ENCODE data around the gene CHSY3. TPM values are rescaled to one million over a fixed set of nuclear protein-coding genes. Genes with fewer than 3 reads are reported as not detected.

CHSY3 gene
- 1 to 10 TPM; 4.3 to 7.2 (median 5.6) TPM for polyA plus RNA-seq (ENCODE audit: insufficient read length in 10 of 10)
- long read RNA-seq, donor 1: 0 reads
- long read RNA-seq, donor 2, partial matches to known transcripts: 6 of 6 reads
- long read RNA-seq, donor 2, other reads (novel, unspliced or antisense): 0 of 6 reads
- long read RNA-seq, donor 3: 0 reads
- long read RNA-seq, donor 4: 0 reads
- long read RNA-seq, donor 5: 0 reads
- long read RNA-seq, donor 6, partial matches to known transcripts: 8 of 8 reads
- long read RNA-seq, donor 6, other reads (novel, unspliced or antisense): 0 of 8 reads
- long read RNA-seq, donor 7, partial matches to known transcripts: 6 of 6 reads
- long read RNA-seq, donor 7, other reads (novel, unspliced or antisense): 0 of 6 reads
- long read RNA-seq, donor 8: 0 reads
- long read RNA-seq, donor 9: 0 reads

- peak; percentile 78 to 95 (median 87) for DNase-seq
Observed at GRCh38 chr5:129904102-129904666, at the start of gene CHSY3. TSS of gene CHSY3 (plus strand) at chr5:129904465.

- DNase-seq: peak in 1 of 3 donors; percentile 14
Observed at GRCh38 chr5:129856325-129856724, 47.9 kb upstream of the CHSY3 start.

GRCh38 chr5:129857116-129857515 lies 47.1 kb upstream of the CHSY3 start:
- peak; percentile 17 to 83 (median 57) for DNase-seq

DNA sequence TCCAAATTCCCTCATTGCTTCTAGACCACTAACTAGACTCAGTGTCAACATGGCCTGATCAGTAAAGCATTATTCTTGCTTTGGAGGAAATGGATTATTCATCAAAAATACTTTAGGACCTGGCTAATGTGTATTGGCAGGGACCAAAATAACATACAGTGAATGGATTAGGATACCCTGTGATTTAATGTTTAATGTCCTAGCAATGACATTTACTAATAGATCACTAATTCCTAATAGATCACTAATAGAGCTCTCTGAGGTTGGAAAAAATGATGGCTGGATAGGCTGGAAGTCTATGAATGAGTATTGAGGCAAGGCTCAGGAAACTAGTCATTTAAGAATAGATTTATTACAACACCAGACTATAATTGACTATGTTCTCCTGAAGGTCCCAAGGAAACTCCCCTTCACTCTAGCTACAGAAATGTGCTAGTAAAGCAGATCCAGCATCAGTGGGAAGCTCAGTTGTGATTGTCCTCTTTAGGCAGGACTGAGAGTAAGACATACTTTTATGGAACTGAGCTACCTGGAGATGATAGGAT lies 46.1 kb upstream of the CHSY3 start:
- no peak for DNase-seq

DNA sequence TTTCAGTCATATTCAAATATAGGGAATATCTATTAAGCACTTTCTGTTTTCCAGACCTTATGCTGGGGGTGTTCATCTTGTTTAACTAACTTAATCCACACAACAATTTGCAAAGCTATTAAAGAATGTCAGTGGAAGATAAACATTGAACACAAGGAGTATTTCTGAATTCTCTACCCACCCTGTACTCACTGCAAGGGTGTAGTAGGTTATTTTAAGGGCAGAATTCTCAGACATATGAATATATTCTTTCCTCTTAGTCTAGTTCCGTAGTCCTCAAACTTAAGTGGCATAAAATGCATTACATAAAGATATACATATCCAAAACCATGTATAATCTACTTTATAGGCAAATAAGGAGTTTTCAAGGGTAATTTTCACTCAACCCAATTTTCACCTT lies 19.9 kb upstream of the CHSY3 start:
- DNase-seq: no peak

- peak in 1 of 3 donors; percentile 20 for DNase-seq
Observed at GRCh38 chr5:129899454-129899853, 4.8 kb upstream of the CHSY3 start.

DNA sequence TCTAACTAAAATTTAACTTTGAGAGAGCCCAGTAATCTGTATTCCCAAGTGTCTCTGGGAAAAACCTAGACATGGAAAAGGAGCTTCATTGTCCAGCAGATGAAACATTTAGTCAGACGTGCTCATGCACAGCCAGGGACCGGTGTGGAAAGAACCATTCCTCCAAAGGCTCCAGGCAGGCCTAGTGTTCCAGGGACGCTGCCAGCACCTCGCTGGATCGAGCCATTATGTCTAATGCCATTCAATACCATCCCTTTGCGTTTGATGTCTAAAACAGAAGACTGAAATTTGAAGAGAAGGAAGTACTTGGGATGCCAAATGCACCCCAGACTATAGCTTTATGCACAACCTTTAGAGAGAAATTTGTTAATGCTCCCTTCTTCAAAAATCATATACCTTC lies 1.4 kb upstream of the CHSY3 start:
- DNase-seq: peak in 2 of 3 donors; percentile 24 to 51

GRCh38 chr5:129903466-129904101 lies 681 bp upstream of the CHSY3 start:
- no peak for DNase-seq

- peak in 2 of 3 donors; percentile 48 to 82 for DNase-seq
Observed at GRCh38 chr5:129904667-129905472, 605 bp downstream of the CHSY3 start.

- DNase-seq: peak in 2 of 3 donors; percentile 27 to 66
Observed at GRCh38 chr5:129905473-129906176, 1.4 kb downstream of the CHSY3 start.

DNA sequence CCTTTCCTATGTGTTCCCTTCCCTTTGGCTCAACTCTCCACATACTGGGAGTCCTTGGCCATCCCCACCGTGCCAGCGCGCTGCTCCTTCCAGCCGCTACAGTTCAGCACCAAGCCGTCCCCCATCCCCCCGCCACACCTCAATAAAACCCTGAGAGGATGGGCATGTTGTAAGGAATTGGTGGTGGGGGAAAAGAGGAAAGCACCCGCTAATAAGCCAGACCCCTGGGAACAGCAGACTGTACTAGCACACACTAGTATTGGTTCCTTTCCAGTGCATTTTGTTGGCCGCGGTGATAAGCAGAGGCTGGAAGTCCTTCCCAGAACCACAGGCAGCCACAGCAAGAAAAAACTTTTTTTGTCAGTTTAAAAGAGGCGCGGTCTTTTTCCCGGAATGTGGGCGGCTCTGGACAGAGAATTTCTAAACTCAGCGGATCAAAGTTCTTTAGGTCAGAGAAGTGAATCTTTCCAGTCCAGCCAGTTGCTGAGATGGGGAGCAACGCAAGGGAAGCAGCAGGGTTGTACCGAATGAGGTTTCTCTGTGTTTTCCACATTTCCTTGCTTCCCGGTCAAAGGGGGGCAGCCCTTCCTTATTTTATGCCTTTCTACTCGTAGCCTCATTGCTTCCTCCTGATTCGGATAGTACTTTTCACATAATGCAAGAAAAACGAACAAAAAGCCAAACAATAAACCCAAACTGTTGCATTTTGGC lies 2.1 kb downstream of the CHSY3 start:
- DNase-seq: peak; percentile 39 to 79 (median 55)

DNA sequence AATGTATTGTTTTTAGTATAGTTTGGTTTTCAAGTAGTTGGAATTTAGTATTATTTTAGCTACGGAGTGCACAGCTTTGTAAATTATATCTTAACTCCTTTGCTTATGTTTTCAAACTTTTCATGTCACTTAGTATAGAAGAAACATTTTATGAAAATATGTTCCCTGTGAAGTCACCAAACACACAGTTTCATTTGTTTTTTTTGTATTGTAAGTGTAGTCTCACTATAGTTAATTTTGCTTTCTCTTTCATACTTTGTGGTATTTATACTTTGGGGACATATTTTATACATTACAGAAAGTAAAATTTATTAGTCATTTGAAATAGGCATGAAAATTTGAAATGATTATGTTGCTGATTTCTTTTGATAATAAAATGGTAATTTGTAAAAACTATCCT lies 5.0 kb downstream of the CHSY3 start:
- no peak for DNase-seq

- DNase-seq: no peak
Observed at GRCh38 chr5:129912601-129913255, 8.5 kb downstream of the CHSY3 start.

DNA sequence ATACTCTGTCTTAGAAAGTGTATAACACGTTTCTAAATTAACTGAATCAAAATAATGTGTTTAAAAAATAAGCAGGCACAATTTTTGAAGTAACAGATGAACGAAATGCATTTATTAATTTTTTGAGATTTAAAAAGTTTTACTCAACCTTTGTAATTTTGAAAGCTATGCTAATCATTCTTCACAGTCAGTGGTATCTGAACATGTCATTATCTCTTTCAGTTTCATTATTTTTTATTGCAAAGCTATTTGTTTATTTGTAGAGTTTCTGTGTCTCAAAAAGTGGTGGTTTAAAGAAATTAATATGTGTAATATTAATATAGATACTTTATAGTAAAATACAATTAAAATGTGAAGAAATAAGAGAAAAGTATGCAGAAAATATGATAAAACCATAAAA lies 11.2 kb downstream of the CHSY3 start:
- no peak for DNase-seq

GRCh38 chr5:129917224-129917623 lies 13.0 kb downstream of the CHSY3 start:
- no peak for DNase-seq

DNA sequence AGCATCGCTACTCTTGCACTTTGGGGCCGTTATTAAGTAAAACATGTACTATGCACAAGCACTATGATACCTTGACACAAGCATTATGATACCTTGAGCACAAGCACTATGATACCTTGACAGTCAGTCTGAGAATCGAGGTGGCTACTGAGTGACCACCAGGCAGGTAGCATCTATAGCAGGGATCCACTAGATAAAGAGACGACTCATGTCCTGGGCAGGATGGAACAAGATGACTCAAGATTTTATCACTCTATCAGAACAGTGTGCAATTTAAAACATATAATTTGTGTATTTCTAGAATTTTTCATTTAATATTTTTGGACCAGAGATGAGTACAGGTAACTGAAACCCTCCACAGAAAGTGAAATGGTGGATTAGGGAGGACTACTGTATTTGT lies 16.9 kb downstream of the CHSY3 start:
- no peak for DNase-seq

- DNase-seq: no peak
Observed at GRCh38 chr5:129930221-129930620, 26.0 kb downstream of the CHSY3 start.

DNA sequence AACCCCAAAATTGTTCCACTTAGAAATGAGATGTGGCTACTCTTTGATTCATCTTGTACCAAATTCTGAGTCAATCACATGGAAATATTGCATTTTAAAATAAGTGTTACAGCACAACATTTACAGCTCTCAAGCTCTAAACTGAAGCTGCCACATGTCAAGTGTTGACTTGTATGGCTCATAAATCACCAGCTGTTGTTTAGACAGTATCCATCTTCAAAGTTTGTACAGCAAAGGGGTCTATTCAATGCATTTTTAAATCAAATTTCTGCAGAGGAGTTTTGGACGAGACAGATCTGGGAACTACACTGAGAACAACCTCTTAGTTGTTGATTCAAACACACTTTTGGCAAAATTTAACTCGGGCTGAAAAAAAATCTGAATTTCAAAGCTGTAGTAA lies 31.4 kb downstream of the CHSY3 start:
- DNase-seq: no peak

DNA sequence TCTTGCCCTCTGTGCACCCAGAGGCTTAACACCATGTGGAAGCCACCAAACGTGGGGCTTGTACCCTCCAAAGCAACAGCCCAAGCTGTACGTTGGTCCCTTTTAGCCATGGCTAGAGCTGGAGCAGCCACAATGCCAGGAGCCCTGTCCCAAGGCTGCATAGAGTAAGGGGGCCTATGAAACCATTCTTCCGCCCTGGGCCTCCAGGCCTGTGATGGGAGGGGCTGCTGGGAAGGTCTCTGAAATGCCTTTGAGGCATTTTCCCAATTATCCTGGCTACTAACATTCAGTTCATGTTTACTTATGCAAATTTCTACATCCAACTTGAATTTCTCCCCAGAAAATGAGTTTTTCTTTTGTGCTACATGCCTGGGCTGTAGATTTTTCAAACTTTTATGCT lies 33.8 kb downstream of the CHSY3 start:
- DNase-seq: no peak

DNA sequence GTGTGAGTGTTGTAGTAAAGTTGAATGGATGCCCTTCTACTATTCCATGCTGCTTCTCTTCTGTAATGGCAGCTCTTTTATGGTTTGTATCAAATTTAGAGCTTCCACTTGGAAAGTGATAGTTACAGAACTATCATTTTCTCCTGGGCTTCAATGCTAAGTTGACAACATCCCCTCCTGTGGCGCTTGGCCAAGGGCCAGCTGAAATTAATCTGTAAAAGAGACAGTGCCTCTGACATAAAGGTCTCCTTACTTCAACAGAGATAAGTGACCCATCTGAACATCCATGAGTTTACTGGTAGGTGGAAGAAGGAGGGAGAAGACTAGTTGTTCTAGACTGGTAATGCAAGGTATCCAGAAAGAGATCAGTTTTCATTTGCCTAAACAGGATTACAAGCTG lies 39.7 kb downstream of the CHSY3 start:
- no peak for DNase-seq

Data from muscle of back (tissue), 13 donors.